HG03575 (cell line): ENCODE data around the gene RIT1.
"Not testable (repeated sequence)": the region's sequence is repeated elsewhere in the genome, so short reads cannot be mapped to it uniquely, and the experiment has no call there.

Source experiments
- ATAC-seq: cut with Tn5 transposase; IDR thresholded peaks from one replicate; pipeline ENCODE4 v1.9.1; 2021; ENCODE audit not compliant: unreplicated experiment, insufficient number of reproducible peaks, low FRiP score; ENCODE audit errors: extremely low read depth

Gene RIT1

GRCh38 chr1:155897746-155898145 is 13.4 kb downstream of the RIT1 start:
- ATAC-seq = no peak

GRCh38 chr1:155896476-155896875 is 14.7 kb downstream of the RIT1 start:
- not testable (repeated sequence) for ATAC-seq

- ATAC-seq = not testable (repeated sequence)
Measured at GRCh38 chr1:155895617-155896016, 15.5 kb downstream of the RIT1 start.

GRCh38 chr1:155893389-155894142 is 17.6 kb downstream of the RIT1 start:
- ATAC-seq = no peak

- ATAC-seq = no peak
Measured at GRCh38 chr1:155892796-155893195, 18.4 kb downstream of the RIT1 start.

- ATAC-seq = no peak
Measured at GRCh38 chr1:155890251-155890650, 20.9 kb downstream of the RIT1 start.

GRCh38 chr1:155889566-155889965 is 21.6 kb downstream of the RIT1 start:
- no peak for ATAC-seq

- no peak for ATAC-seq
Measured at GRCh38 chr1:155888481-155888880, 22.7 kb downstream of the RIT1 start.

GRCh38 chr1:155884982-155885381 is 26.2 kb downstream of the RIT1 start:
- no peak for ATAC-seq

- no peak for ATAC-seq
Measured at GRCh38 chr1:155884031-155884960, 26.9 kb downstream of the RIT1 start.

- ATAC-seq = no peak
Measured at GRCh38 chr1:155882766-155883165, 28.4 kb downstream of the RIT1 start.

- ATAC-seq = no peak
Measured at GRCh38 chr1:155882235-155882634, 28.9 kb downstream of the RIT1 start.

- no peak for ATAC-seq
Measured at GRCh38 chr1:155880950-155881349, 30.2 kb downstream of the RIT1 start.

GRCh38 chr1:155880251-155880650 is 30.9 kb downstream of the RIT1 start:
- ATAC-seq = no peak

GRCh38 chr1:155877945-155878344 is 33.2 kb downstream of the RIT1 start:
- ATAC-seq = no peak

- no peak for ATAC-seq
Measured at GRCh38 chr1:155873860-155874259, 37.3 kb downstream of the RIT1 start.

- no peak for ATAC-seq
Measured at GRCh38 chr1:155872527-155872926, 38.6 kb downstream of the RIT1 start.

- ATAC-seq = no peak
Measured at GRCh38 chr1:155871390-155871789, 39.8 kb downstream of the RIT1 start.

GRCh38 chr1:155867766-155868165 is 43.4 kb downstream of the RIT1 start:
- no peak for ATAC-seq

GRCh38 chr1:155864393-155864792 is 46.8 kb downstream of the RIT1 start:
- ATAC-seq = no peak
